ENCODE results near the gene SLC35G2. TPM values are rescaled to one million over a fixed set of nuclear protein-coding genes. Genes with fewer than 3 reads are reported as not detected.

SLC35G2 gene
- total RNA-seq, 1 experiment from 2014 or later, result 6.6 TPM

DNA sequence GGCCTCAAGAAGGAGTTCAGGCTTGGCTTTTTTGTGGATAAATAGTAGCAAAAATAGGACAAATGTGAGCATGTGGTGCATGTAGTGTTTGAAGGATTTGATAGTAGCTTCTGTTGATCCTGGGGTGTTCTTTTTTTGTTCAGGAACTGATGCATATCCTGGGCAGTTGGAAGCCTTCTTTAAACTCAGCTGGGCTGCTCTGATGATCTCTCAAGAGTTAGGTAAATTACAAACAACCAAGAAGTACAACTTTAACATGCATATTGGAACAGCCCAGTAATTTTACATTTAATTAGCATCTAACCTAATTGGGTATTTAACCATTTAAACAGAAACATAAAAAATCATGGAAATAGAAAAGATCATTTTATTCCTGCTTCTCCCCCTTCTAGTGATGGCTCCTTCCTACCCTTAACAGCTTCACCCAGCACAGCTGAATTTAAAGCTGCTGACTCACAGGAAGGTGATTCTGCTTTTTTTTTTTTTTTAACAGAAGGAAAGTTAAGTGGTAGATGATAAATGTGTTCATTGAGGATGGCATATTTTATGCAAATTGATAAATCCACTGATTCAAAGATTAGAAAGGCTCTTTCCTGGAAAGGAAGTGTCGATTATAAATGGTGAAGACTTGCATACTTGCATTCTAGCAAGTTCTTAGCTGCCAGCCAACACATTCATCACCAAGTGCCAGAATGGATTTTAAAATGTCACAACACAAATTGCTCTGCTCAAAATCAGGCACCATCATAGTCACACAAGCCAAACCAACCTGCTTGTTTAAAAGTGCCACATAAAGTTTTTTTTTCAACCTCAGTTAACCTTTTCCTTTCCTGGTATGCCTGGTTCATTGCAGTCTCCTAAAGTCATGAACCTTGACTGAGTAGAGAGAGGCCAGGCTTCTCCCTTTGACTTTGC is 20.0 kb downstream of the SLC35G2 start:
- H4K8ac ChIP-seq (replicated peaks; ENCODE audit: insufficient read length, low read depth, low read length), result no peak overlapping the region
- WGBS (ENCODE audit: extremely low coverage, insufficient read length, low lambda C conversion rate), result no CpG with 5 or more reads among the region's 1 CpG
- Mint-ChIP-seq H3K27me3 (ENCODE audit: low read depth) (no peaks in the 10 kb centered on the region), H3K36me3 (ENCODE audit: insufficient read depth in 1 of 3, low read depth in 3 of 3) (peaks cover 11 to 24% (median 12%) of the 10 kb centered on the region in 3 experiments; a peak in 6 of 7 replicates), H3K27ac (peak overlapping the region in 1 of 3 experiments; percentile 16; a peak in 2 of 7 replicates), H3K9me3 (no peaks in the 10 kb centered on the region), H3K4me1 (peaks cover 17 to 23% of the 10 kb centered on the region in 2 experiments), H3K4me3 (no peak overlapping the region; a peak in 1 of 5 replicates)
- no peak for DNase-seq
- H2AFZ ChIP-seq (ENCODE audit: low read length), result no peak overlapping the region
- H3K27ac ChIP-seq (ENCODE audit: insufficient read length, low read depth, low read length), result no peak overlapping the region
- TF ChIP-seq, protein P1, sequence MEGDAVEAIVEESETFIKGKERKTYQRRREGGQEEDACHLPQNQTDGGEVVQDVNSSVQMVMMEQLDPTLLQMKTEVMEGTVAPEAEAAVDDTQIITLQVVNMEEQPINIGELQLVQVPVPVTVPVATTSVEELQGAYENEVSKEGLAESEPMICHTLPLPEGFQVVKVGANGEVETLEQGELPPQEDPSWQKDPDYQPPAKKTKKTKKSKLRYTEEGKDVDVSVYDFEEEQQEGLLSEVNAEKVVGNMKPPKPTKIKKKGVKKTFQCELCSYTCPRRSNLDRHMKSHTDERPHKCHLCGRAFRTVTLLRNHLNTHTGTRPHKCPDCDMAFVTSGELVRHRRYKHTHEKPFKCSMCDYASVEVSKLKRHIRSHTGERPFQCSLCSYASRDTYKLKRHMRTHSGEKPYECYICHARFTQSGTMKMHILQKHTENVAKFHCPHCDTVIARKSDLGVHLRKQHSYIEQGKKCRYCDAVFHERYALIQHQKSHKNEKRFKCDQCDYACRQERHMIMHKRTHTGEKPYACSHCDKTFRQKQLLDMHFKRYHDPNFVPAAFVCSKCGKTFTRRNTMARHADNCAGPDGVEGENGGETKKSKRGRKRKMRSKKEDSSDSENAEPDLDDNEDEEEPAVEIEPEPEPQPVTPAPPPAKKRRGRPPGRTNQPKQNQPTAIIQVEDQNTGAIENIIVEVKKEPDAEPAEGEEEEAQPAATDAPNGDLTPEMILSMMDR (conservative IDR thresholded peaks at IDR 0.05), result no peak
- H3K27me3 ChIP-seq (ENCODE audit: insufficient read depth, low read length), result no peaks in the 10 kb centered on the region
- peaks cover 4% of the 10 kb centered on the region; the same call in 1 of the 2 replicates for H3K4me1 ChIP-seq (ENCODE audit: insufficient read depth, low read length)
- H4K5ac ChIP-seq (ENCODE audit: insufficient read length, low read depth, low read length), result no peak overlapping the region
- no peak overlapping the region for H2BK12ac ChIP-seq (ENCODE audit: insufficient read length, low read depth, low read length)
- peaks cover 3% of the 10 kb centered on the region for H3K79me1 ChIP-seq (ENCODE audit: insufficient read depth, low read depth, low read length, poor library complexity, severe bottlenecking)
- no peak overlapping the region for H3K4me2 ChIP-seq (ENCODE audit: insufficient read depth, insufficient read length, low read length)
- H3K79me2 ChIP-seq (ENCODE audit: insufficient read depth, low read length), result no peaks in the 10 kb centered on the region
- H3K14ac ChIP-seq (ENCODE audit: insufficient read depth, low read length), result no peak overlapping the region
- H3K9me3 ChIP-seq (ENCODE audit: control insufficient read depth, low read depth, low read length), result no peaks in the 10 kb centered on the region
- H2BK20ac ChIP-seq (ENCODE audit: low read depth, low read length, poor library complexity, severe bottlenecking), result no peak overlapping the region
- H2BK5ac ChIP-seq (ENCODE audit: insufficient read length, low read length), result no peak overlapping the region
- H3K23me2 ChIP-seq (ENCODE audit: insufficient read length, low read depth, low read length, poor library complexity, severe bottlenecking), result no peaks in the 10 kb centered on the region
- no peaks in the 10 kb centered on the region for H4K20me1 ChIP-seq (ENCODE audit: control insufficient read depth, insufficient read depth, insufficient read length)
- no peak overlapping the region for H3K23ac ChIP-seq (ENCODE audit: insufficient read length, low read depth, low read length)
- no peak overlapping the region for H4K91ac ChIP-seq (ENCODE audit: insufficient read length, low read depth, low read length)
- no peak overlapping the region for H3K18ac ChIP-seq (ENCODE audit: insufficient read length, low read depth, low read length)
- no peak overlapping the region for H2AK5ac ChIP-seq (ENCODE audit: insufficient read length, low read length)
- H3K56ac ChIP-seq (ENCODE audit: insufficient read length, low read depth, low read length), result no peak overlapping the region
- H2BK120ac ChIP-seq (ENCODE audit: low read depth, low read length, poor library complexity, severe bottlenecking), result no peak overlapping the region
- no peak overlapping the region for H3T11ph ChIP-seq (ENCODE audit: low read length)
- H3K9ac ChIP-seq (ENCODE audit: extremely low read depth, insufficient read length, low read length), result no peak overlapping the region
- no peak overlapping the region for H3K4ac ChIP-seq (ENCODE audit: low read depth, low read length)
- no peak overlapping the region for H2BK15ac ChIP-seq (ENCODE audit: low read depth, low read length)

Data from H9 (cell line).